Activated CD8-positive, alpha-beta memory T cell treated with anti-CD3 and anti-CD28 coated beads for 36 hours (primary cell): ENCODE results near the gene SIRT7. TPM values are rescaled to one million over a fixed set of nuclear protein-coding genes. Genes with fewer than 3 reads are reported as not detected.

Experiments
- CTCF ChIA-PET: fragments of 350-600 bp; sonication (Branson Sonifier 250); formaldehyde crosslinking; loops from one replicate; lab custom pipeline; 2021; ENCODE audit warnings: antibody characterized with exemption; lab: Charles Lee
- POLR2A ChIA-PET: fragments of 350-600 bp; sonication (Branson Sonifier 250); formaldehyde crosslinking; loops from one replicate; lab custom pipeline; 2021; ENCODE audit warnings: antibody characterized with exemption; lab: Charles Lee
- total RNA-seq, 2 experiments: library from RNA; stranded (reverse); gene quantifications; one replicate each; pipeline ENCODE4 v1.2.3, GENCODE V29; 2021

SIRT7 gene
- total RNA-seq, 2 experiments from 2014 or later, result 37.1 to 39.7 TPM

GRCh38 chr17:81867170-81867990 lies 50.6 kb downstream of the SIRT7 start:
- POLR2A ChIA-PET, result interaction anchor here (0.6 to 1.0 kb wide), 3 partner anchors 34 to 185 kb away, joined by 3 to 5 read pairs (median 3); partner anchors contain the start of gene MCRIP1
- CTCF ChIA-PET, result no interaction called here

GRCh38 chr17:81866440-81867169 lies 51.4 kb downstream of the SIRT7 start:
- POLR2A ChIA-PET, result interaction anchor here (0.5 to 1.0 kb wide), 3 partner anchors 33 to 334 kb away, joined by 3 to 10 read pairs (median 3); partner anchors contain the start of gene MCRIP1
- CTCF ChIA-PET, result no interaction called here

GRCh38 chr17:81865733-81866439 lies 52.1 kb downstream of the SIRT7 start:
- ChIA-PET POLR2A (interaction anchor here (0.6 to 1.0 kb wide), 2 partner anchors 11 to 335 kb away, joined by 3 read pairs; no protein-coding TSS in a partner anchor), CTCF (no interaction called here)

- POLR2A ChIA-PET, result interaction anchor here (0.6 kb wide), 1 partner anchor 10 kb away, joined by 3 read pairs; no protein-coding TSS in a partner anchor
Observed at GRCh38 chr17:81865358-81865732, 52.6 kb downstream of the SIRT7 start.

GRCh38 chr17:81863833-81864768 lies 53.9 kb downstream of the SIRT7 start:
- CTCF ChIA-PET, result no interaction called here
- POLR2A ChIA-PET, result no interaction called here

More at GRCh38 chr17:81865358-81865732, 52.6 kb downstream of the SIRT7 start:
- CTCF ChIA-PET, result no interaction called here

- ChIA-PET POLR2A (no interaction called here), CTCF (no interaction called here)
Observed at GRCh38 chr17:81863123-81863675, 54.8 kb downstream of the SIRT7 start.

Other genes starting within 250 kb of the SIRT7 start
- 10 to 100 TPM; 17.7 to 18.5 TPM for gene ARL16, start 234.4 kb downstream of the SIRT7 start, total RNA-seq
- 100 to 1,000 TPM; 132 to 136 TPM for gene HGS, start 234.2 kb downstream of the SIRT7 start, total RNA-seq
- 100 to 1,000 TPM; 230 to 235 TPM for gene MRPL12, start 214.8 kb downstream of the SIRT7 start, total RNA-seq
- 10 to 100 TPM; 39.6 to 39.8 TPM for gene SLC25A10, start 205.9 kb downstream of the SIRT7 start, total RNA-seq
- not detected for gene GCGR, start 114.0 kb downstream of the SIRT7 start, total RNA-seq
- gene MCRIP1, start 84.9 kb downstream of the SIRT7 start, total RNA-seq, result 10 to 100 TPM; 44.5 to 46.3 TPM
- not detected for gene PPP1R27, start 83.1 kb downstream of the SIRT7 start, total RNA-seq
- 100 to 1,000 TPM; 493 to 503 TPM for gene P4HB, start 57.6 kb downstream of the SIRT7 start, total RNA-seq
- gene ARHGDIA, start 46.8 kb downstream of the SIRT7 start, total RNA-seq, result 100 to 1,000 TPM; 669 to 688 TPM
- gene ALYREF, start 26.6 kb downstream of the SIRT7 start, total RNA-seq, result 100 to 1,000 TPM; 305 to 310 TPM
- gene ANAPC11, start 26.5 kb downstream of the SIRT7 start, total RNA-seq, result 100 to 1,000 TPM; 147 TPM
- under 1 TPM in 1 of 2 experiments, not detected in 1; 0.17 TPM for gene NPB, start 15.9 kb downstream of the SIRT7 start, total RNA-seq
- 10 to 100 TPM; 30.4 to 30.9 TPM for gene PCYT2, start 6.8 kb downstream of the SIRT7 start, total RNA-seq
- gene MAFG, start 9.6 kb upstream of the SIRT7 start, total RNA-seq, result 10 to 100 TPM; 28.2 to 29.7 TPM
- gene PYCR1, start 19.1 kb upstream of the SIRT7 start, total RNA-seq, result 100 to 1,000 TPM; 160 to 165 TPM
- gene MYADML2, start 29.1 kb upstream of the SIRT7 start, total RNA-seq, result not detected
- under 1 TPM; 0.38 to 0.40 TPM for gene NOTUM, start 43.0 kb upstream of the SIRT7 start, total RNA-seq
- 10 to 100 TPM; 27.9 to 28.8 TPM for gene ASPSCR1, start 59.5 kb upstream of the SIRT7 start, total RNA-seq
- 100 to 1,000 TPM; 154 to 158 TPM for gene CENPX, start 104.7 kb upstream of the SIRT7 start, total RNA-seq
- 10 to 100 TPM; 30.2 to 31.3 TPM for gene LRRC45, start 105.1 kb upstream of the SIRT7 start, total RNA-seq
- gene RAC3, start 113.5 kb upstream of the SIRT7 start, total RNA-seq, result 1 to 10 TPM; 5.1 TPM
- 100 to 1,000 TPM; 119 to 129 TPM for gene DCXR, start 119.5 kb upstream of the SIRT7 start, total RNA-seq
- 10 to 100 TPM; 16.7 to 18.3 TPM for gene RFNG, start 133.6 kb upstream of the SIRT7 start, total RNA-seq
- 100 to 1,000 TPM; 118 TPM for gene GPS1, start 133.7 kb upstream of the SIRT7 start, total RNA-seq
- gene DUS1L, start 147.6 kb upstream of the SIRT7 start, total RNA-seq, result 100 to 1,000 TPM; 187 to 195 TPM
- 100 to 1,000 TPM; 302 to 305 TPM for gene FASN, start 180.1 kb upstream of the SIRT7 start, total RNA-seq